H1 (cell line): ENCODE data around the gene NOTCH4. TPM values are rescaled to one million over a fixed set of nuclear protein-coding genes. Genes with fewer than 3 reads are reported as not detected.

Source experiments
- CBX8 ChIP-seq: fragments of 300-800, 300-1000 bp; sonication (generic); IDR thresholded peaks from 2 replicates; pipeline ENCODE4 v1.7.1; 2016; ENCODE audit warnings: low read depth, low read length, borderline replicate concordance
- KDM4A ChIP-seq: IDR thresholded peaks from one replicate; pipeline ENCODE4 v1.7.1; 2012; ENCODE audit warnings: low read depth, mild to moderate bottlenecking, moderate library complexity, low read length, inconsistent platforms; ENCODE audit not compliant: severe bottlenecking
- KDM5A ChIP-seq: fragments of 200-600 bp; IDR thresholded peaks from 2 replicates; pipeline ENCODE4 v1.7.1; 2012; ENCODE audit warnings: mild to moderate bottlenecking, low read length, inconsistent platforms, mixed read lengths
- POLR2AphosphoS5 ChIP-seq: IDR thresholded peaks from 2 replicates; pipeline ENCODE4 v1.6.1; 2011; ENCODE audit warnings: low read depth, low read length
- TBP ChIP-seq: IDR thresholded peaks from 2 replicates; pipeline ENCODE4 v1.6.1; 2011; ENCODE audit warnings: low read depth, low read length, improper control_type of control experiment
- polyA plus RNA-seq, 7 experiments: library from polyadenylated mRNA; depleted of rRNA in 3 of 7; stranded (reverse) in 5 of 7; unstranded in 2 of 7; fragments of >200 nt in 5 of 7; fragments of 200-250 nt in 2 of 7; gene quantifications; 1 replicate in 5 of 7; 2 replicates in 1 of 7; 4 replicates in 1 of 7; pipeline versions ENCODE4 v1.2.1 to v1.2.3, GENCODE V29; 2011 to 2013; ENCODE audit warnings: missing spikeins in 2 of 7, mixed read lengths in 2 of 7
- total RNA-seq: library from RNA; stranded (reverse); fragmentation: NEBNext Ultra II Directional; extraction: Animal tissue kit (Norgen Biotek cat#: 25700); gene quantifications from 2 replicates; pipeline ENCODE4 v1.2.1, GENCODE V29; 2021
- TF ChIP-seq, protein P1 (sequence below): IDR thresholded peaks from 2 replicates; pipeline ENCODE4 v1.6.1; 2011; ENCODE audit warnings: low read length, improper control_type of control experiment

The NOTCH4 gene
- total and polyA plus RNA-seq, 2 of the 8 experiments (the other 6 are each of a cell fraction or from before 2014, with no cell fraction given), result 1.9 to 2.8 TPM

DNA sequence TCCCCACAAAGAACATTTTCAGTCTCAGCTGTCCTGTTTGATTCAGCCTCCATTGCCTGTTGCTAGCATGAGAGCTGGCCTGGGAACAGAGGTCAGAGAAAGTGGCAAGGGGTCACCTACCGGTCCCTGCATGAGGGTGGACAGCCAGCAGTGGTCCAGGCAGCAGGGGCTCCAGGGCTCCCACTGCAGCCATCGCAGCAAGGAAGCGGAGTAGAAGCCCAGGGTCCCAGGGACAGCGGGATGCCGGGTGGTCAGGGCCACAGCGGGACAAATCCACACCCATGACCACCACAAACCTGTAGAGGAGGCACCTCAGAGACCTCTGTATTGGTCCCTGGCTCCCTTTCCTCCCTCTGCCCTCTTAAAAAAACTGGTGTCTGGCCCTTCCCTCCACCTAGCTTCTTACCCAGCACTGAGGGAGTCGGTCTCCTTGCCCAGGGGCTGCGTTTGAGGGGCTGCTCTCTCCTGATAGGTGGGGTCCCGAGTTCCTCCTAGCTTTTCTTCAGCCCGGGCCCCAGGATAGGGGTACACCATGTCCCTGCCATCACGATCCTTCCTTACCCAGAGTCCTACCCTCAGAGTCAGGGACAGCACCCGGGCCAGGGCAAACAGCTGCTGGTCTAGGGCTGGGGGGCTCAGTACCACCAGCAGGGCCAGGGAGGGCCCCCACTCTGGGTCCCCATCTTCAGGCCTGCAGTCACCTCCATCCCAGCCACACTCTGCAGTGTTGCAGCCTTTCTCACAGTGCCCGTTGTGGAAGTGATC, 23.0 kb downstream of the NOTCH4 start (continued):
- TF ChIP-seq KDM4A (no peak), POLR2AphosphoS5 (no peak), TBP (no peak), CBX8 (no peak), KDM5A (no peak)
- TF ChIP-seq, protein P1, sequence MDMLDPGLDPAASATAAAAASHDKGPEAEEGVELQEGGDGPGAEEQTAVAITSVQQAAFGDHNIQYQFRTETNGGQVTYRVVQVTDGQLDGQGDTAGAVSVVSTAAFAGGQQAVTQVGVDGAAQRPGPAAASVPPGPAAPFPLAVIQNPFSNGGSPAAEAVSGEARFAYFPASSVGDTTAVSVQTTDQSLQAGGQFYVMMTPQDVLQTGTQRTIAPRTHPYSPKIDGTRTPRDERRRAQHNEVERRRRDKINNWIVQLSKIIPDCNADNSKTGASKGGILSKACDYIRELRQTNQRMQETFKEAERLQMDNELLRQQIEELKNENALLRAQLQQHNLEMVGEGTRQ, result no peak
